Activated CD4-positive, alpha-beta T cell treated with anti-CD3 and anti-CD28 coated beads, Interleukin-2, amount 50 U/mL, for 24 hours (primary cell): ENCODE measurements around the gene DVL1.

Experiments used
- DNase-seq, 2 donors: peaks; one replicate each; pipeline ENCODE4 v3.0.0-alpha.2; 2020; ENCODE audit warnings: low read depth in 1 of 2, low spot score in 1 of 2

The DVL1 gene

GRCh38 chr1:1299686-1300351 is 49.4 kb downstream of the DVL1 start:
- no peak for DNase-seq

DNA sequence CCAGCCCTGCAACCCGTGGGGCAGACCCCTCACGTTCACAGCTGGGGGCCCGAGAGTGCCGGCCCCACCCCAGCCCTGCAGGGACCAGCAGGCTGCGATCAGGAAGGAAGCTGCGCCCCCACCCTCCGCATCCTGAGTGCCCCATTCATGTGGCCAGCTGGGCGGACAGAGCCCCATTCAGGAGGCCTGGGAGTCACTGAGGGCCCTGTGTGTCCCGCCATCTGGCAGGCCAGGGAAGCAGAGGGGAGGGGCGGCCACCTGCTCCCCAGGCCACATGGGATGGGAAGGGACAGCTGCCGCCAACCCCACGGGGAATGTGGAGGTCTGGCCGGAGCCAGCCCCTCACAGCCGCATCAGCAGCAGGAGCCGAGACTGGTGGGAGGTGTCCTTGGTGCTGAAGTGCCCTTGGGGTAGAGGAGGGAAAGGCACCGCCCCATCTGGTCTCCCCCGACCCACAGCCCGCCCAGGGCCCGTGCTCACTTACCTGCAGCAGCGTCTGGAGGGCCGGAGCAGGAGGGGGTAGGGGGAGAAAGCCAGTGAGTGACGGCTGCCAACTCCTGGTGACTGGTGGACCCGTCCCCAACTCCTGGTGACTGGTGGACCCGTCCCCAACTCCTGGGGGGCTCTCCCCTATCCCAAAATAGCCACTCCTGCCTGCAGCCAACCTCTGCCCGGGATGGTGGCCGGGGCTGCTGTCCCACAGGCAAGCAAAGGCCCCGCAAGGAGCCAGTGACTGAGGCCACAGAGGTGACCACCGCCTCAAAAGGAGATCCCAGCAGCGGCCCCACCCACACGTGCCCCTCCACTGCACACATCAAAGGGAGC is 50.1 kb downstream of the DVL1 start:
- no peak for DNase-seq

DNA sequence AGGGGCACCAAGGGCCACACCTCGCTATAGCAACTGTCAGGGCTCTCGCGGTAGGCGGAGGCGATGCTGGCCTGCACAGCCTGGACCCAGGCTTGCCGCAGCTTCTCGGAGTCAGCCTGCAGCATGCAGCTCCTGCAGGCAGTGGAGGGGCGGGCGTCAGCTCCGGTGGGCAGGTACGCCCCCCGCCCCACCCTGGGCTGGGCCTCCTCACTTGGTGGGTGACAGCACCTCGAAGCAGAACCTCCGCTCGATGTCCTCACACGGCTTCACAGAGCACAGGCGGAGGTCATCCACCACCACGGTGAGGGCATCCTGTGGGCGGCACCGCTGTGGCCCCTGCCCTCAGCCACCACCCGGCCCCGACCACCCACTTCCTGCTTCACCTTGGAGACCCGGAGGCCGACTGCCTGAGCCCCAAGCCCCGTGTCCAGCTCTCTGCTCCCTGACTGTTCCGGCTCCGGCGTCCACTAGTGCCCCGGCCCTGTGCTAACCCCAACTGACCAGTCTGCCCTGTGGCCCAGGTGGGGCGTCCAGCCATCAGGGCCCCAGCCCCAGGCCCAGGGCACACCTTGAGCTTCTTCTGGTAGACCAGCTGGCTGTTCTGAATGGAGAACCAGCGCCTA is 51.3 kb downstream of the DVL1 start:
- DNase-seq = no peak

DNA sequence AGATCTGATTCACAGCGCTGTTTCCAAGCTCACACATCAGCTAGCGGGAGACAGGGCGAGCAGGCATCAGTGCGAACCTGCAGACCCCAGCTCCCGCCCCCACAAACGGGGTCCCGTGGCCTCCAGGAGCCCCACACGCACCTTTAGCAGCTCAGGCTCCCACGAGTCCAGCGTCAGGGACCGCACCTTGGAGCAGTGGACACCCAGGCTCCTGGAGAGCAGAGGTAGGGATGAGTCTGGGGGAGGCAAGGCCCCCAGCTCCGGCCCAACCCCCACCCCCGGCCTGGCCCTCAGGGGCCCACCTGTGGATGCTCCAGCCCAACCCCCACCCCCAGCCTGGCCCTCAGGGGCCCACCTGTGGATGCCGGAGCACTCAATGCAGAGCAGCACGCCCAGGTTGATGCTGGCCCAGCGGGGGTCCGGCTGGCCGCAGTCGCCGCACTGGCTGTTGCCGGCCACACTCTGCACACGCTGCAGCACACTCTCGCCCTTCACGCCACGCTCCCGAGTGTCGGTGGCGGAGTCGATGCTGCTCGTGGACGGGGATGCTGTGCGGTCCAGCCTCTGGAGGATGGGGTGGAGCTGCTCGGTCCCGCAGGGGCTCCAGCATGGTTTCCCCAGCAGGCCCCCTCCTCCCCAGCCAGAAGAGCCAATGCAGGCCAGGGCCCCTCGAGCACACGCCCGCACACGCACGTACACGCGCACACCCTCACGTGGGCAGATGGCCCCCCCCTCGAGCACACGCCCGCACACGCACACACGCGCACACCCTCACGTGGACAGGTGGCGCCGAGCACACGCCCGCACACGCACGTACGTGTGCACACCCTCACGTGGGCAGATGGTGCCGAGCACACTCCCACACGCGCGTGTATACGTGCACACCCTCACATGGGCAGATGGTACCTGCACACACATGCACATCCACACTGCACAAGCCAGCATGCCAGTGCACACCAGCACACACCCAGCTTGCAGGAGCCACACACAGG is 52.9 kb downstream of the DVL1 start:
- DNase-seq = no peak

GRCh38 chr1:1295154-1295923 is 53.9 kb downstream of the DVL1 start:
- no peak for DNase-seq

GRCh38 chr1:1294250-1294890 is 54.8 kb downstream of the DVL1 start:
- no peak for DNase-seq

GRCh38 chr1:1293263-1294249 is 55.7 kb downstream of the DVL1 start:
- DNase-seq = no peak

DNA sequence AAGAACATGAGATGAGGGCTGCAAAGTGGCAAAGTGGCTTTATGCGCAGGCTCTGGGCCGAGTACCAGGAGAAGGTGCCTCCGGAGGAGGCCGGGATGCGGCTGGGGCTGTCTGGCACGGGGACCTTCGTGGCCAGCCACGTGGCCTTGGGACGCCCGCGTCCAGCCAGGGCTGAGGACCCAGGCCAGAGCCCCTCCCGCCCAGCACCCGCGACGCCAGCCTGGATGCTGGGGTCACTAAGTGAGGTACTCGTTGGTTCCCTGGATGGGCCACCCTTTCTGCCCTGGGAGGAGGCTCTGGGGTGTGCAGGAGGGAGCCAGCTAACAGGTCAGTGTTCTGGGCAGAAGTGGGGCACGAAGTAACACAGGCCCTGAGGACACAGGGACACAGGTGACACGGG is 56.4 kb downstream of the DVL1 start:
- no peak for DNase-seq

DNA sequence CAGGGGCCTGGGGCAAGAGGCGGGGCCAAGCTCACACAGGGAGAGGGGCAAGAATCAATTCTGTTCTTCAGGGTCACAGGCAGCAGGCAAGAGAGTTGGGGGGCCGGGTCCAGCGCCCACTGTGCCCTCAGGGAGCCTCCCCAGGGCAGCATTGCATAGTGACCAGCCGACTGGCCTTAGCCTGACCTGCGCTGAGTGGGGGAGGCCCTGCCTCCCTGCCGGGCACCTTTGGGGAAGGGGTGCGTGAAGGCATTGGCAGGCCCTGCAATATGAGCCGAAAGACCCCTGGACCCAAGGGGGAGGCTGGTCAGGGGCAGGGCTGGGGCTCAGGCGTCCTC is 56.8 kb downstream of the DVL1 start:
- no peak for DNase-seq

DNA sequence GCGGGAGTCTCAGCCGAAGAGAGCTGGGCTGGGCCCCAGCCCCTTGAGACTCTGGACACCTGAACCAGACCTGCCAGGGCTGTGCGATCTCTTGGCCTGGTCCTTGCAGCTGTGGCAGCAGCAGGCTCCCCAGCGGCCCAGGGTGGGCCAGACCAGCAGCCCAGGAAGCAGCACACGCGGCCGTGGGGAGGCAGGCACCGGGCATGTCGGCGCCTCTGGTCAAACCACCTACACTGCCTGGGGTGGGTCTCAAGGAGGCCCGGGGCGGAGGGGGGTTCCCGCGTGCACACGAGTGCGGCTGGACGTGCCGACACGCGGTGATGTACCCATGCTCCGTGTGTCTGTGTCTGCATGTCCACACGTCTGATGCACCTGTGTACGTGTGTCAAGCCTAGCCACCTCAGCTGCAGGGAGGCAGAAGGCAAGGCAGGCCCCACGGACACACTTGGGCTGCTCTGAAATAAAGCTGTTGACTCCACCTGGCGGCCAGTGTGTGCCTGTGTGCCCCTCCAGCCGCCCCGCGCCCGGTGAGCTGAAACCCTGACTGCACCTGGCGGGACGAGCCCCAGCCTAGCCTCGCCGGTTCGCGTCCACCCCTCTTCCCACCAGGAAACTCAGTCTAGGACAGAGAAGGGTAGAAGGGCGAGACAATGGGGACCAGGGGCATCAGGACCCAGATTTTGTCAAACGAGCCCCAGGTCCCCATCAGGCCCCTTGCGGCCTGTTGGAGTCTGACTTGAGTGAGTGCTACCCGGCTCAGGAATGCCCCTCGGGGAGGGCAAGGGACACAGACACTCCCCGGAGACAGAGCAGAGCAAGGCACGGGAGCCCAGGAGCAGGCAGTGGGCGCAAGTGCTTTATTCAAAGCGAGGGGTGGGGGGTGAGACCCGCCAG is 57.4 kb downstream of the DVL1 start:
- DNase-seq = peak; percentile 51 to 53

DNA sequence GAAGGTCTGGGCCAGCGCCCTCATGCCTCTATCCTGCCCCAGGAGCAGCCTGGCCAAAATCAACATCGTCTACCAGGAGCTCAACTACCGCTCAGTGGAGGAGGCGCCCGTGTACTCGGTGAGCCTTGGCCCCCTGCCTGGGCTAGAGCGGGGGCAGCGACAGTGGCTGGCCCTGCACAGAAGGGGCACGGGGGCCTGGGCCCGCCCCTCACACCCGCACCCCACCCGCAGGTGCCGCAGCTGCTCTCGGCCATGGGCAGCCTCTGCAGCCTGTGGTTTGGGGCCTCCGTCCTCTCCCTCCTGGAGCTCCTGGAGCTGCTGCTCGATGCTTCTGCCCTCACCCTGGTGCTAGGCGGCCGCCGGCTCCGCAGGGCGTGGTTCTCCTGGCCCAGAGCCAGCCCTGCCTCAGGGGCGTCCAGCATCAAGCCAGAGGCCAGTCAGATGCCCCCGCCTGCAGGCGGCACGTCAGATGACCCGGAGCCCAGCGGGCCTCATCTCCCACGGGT is 58.1 kb downstream of the DVL1 start:
- no peak for DNase-seq

DNA sequence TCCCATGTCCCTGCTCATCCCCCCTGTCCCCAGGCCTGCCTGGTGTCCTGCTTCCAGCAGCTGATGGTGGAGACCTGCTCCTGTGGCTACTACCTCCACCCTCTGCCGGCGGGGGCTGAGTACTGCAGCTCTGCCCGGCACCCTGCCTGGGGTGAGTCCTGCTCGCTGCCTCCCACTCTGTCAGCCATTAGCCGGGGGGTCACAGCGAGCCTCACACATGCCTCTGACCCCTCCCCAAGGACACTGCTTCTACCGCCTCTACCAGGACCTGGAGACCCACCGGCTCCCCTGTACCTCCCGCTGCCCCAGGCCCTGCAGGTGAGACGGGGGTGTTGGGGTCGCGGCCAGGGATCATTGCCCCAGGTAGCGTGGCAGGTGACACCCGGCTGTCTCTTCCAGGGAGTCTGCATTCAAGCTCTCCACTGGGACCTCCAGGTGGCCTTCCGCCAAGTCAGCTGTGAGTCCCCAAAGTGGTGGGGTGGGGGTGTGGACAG is 58.9 kb downstream of the DVL1 start:
- DNase-seq = peak; percentile 37 to 61

GRCh38 chr1:1287288-1288110 is 61.7 kb downstream of the DVL1 start:
- DNase-seq = no peak

- DNase-seq = no peak
Measured at GRCh38 chr1:1286313-1287261, 62.6 kb downstream of the DVL1 start.

GRCh38 chr1:1285611-1286311 is 63.5 kb downstream of the DVL1 start:
- no peak for DNase-seq
